ENCODE measurements around the gene DNAL1.

The DNAL1 gene

GRCh38 chr14:73747379-73748211, 102.8 kb downstream of the DNAL1 start:
- Histone ChIP-seq H3K27me3 (ENCODE audit: insufficient read depth, low read length, poor library complexity) (no peaks in the 10 kb centered on the region), H3K4me2 (ENCODE audit: insufficient read depth, low read length) (no peak overlapping the region), H3K9me3 (ENCODE audit: insufficient read depth, low read length, severe bottlenecking) (no peaks in the 10 kb centered on the region), H2AFZ (ENCODE audit: low read depth, low read length) (no peak overlapping the region), H3K27ac (ENCODE audit: low read length) (peak overlapping the region; percentile 1; the same call in 1 of the 2 replicates), H4K20me1 (ENCODE audit: insufficient read depth, low read length) (peaks cover 78% of the 10 kb centered on the region), H3K36me3 (ENCODE audit: insufficient read depth, low read length) (peaks cover 7% of the 10 kb centered on the region; the same call in 1 of the 2 replicates), H3K4me1 (ENCODE audit: insufficient read depth, low read length) (peaks cover 51% of the 10 kb centered on the region), H3K9ac (ENCODE audit: low read depth, low read length) (no peak overlapping the region; the same call in 1 of the 2 replicates), H3K4me3 (ENCODE audit: low read depth in 1 of 2, low read length in 2 of 2) (no peak overlapping the region), H3K79me2 (ENCODE audit: insufficient read depth, low read length) (peaks cover 98% of the 10 kb centered on the region)
- DNase-seq: no peak
- TF ChIP-seq EZH2 (IDR thresholded peaks at IDR 0.05; ENCODE audit: borderline replicate concordance, low read depth, low read length, severe bottlenecking): no peak
- no peak for TF ChIP-seq CTCF (IDR thresholded peaks at IDR 0.05; ENCODE audit: borderline replicate concordance, extremely low read depth, low read length, poor library complexity, severe bottlenecking)
- ATAC-seq (ENCODE audit: insufficient read depth, low read depth): no peak

GRCh38 chr14:73748858-73749357, 104.1 kb downstream of the DNAL1 start:
- no peaks in the 10 kb centered on the region for H3K9me3 ChIP-seq (ENCODE audit: insufficient read depth, low read length, severe bottlenecking)
- no peak overlapping the region for H3K9ac ChIP-seq (ENCODE audit: low read depth, low read length)
- H3K79me2 ChIP-seq (ENCODE audit: insufficient read depth, low read length): peaks cover 100% of the 10 kb centered on the region
- peaks cover 7% of the 10 kb centered on the region; the same call in 1 of the 2 replicates for H3K36me3 ChIP-seq (ENCODE audit: insufficient read depth, low read length)
- no peak overlapping the region for H3K4me2 ChIP-seq (ENCODE audit: insufficient read depth, low read length)
- H4K20me1 ChIP-seq (ENCODE audit: insufficient read depth, low read length): peaks cover 84% of the 10 kb centered on the region
- H2AFZ ChIP-seq (ENCODE audit: low read depth, low read length): no peak overlapping the region
- TF ChIP-seq CTCF (IDR thresholded peaks at IDR 0.05; ENCODE audit: borderline replicate concordance, extremely low read depth, low read length, poor library complexity, severe bottlenecking): no peak
- no peak for TF ChIP-seq EZH2 (IDR thresholded peaks at IDR 0.05; ENCODE audit: borderline replicate concordance, low read depth, low read length, severe bottlenecking)
- H3K27ac ChIP-seq (ENCODE audit: low read length): no peak overlapping the region
- ATAC-seq (ENCODE audit: insufficient read depth, low read depth) (no peak), DNase-seq (no peak)
- H3K27me3 ChIP-seq (ENCODE audit: insufficient read depth, low read length, poor library complexity): no peaks in the 10 kb centered on the region
- peaks cover 45% of the 10 kb centered on the region for H3K4me1 ChIP-seq (ENCODE audit: insufficient read depth, low read length)
- no peak overlapping the region for H3K4me3 ChIP-seq (ENCODE audit: low read depth in 1 of 2, low read length in 2 of 2)

GRCh38 chr14:73749706-73750530, 105.1 kb downstream of the DNAL1 start:
- Histone ChIP-seq H3K79me2 (ENCODE audit: insufficient read depth, low read length) (peaks cover 100% of the 10 kb centered on the region), H3K4me2 (ENCODE audit: insufficient read depth, low read length) (no peak overlapping the region), H3K4me3 (ENCODE audit: low read depth in 1 of 2, low read length in 2 of 2) (no peak overlapping the region), H3K4me1 (ENCODE audit: insufficient read depth, low read length) (peaks cover 44% of the 10 kb centered on the region), H3K9ac (ENCODE audit: low read depth, low read length) (no peak overlapping the region), H3K27ac (ENCODE audit: low read length) (no peak overlapping the region), H3K9me3 (ENCODE audit: insufficient read depth, low read length, severe bottlenecking) (no peaks in the 10 kb centered on the region), H3K36me3 (ENCODE audit: insufficient read depth, low read length) (peaks cover 7% of the 10 kb centered on the region; the same call in 1 of the 2 replicates), H2AFZ (ENCODE audit: low read depth, low read length) (no peak overlapping the region), H4K20me1 (ENCODE audit: insufficient read depth, low read length) (peaks cover 84% of the 10 kb centered on the region), H3K27me3 (ENCODE audit: insufficient read depth, low read length, poor library complexity) (no peaks in the 10 kb centered on the region)
- ATAC-seq (ENCODE audit: insufficient read depth, low read depth) (no peak), DNase-seq (no peak)
- TF ChIP-seq CTCF (IDR thresholded peaks at IDR 0.05; ENCODE audit: borderline replicate concordance, extremely low read depth, low read length, poor library complexity, severe bottlenecking): no peak
- TF ChIP-seq EZH2 (IDR thresholded peaks at IDR 0.05; ENCODE audit: borderline replicate concordance, low read depth, low read length, severe bottlenecking): no peak
